Neural cell (in vitro differentiated cells): ENCODE data around the gene ITPA. TPM values are rescaled to one million over a fixed set of nuclear protein-coding genes. Genes with fewer than 3 reads are reported as not detected.

Experiments
- H2AFZ ChIP-seq: fragments of 200-600, 300-800 bp; sonication (generic), shearing (Covaris generic); 2 replicates; pipeline ENCODE4 v1.6.0; 2014; ENCODE audit warnings: low read depth, mild to moderate bottlenecking, antibody characterized with exemption, low read length, moderate library complexity
- H3F3A ChIP-seq: fragments of 200-600 bp; shearing (Covaris generic); 2 replicates; pipeline ENCODE4 v1.6.1; 2016; ENCODE audit warnings: mild to moderate bottlenecking, moderate library complexity, mixed read lengths, antibody characterized with exemption, low read length; ENCODE audit not compliant: insufficient read depth, poor library complexity, severe bottlenecking
- H3K27ac ChIP-seq: fragments of 200-600, 300-800 bp; sonication (generic), shearing (Covaris generic); 2 replicates; pipeline ENCODE4 v1.5.1; 2014; ENCODE audit warnings: mild to moderate bottlenecking, low read length, moderate library complexity
- H3K27me3 ChIP-seq: fragments of 300-800, 200-600 bp; sonication (generic), shearing (Covaris generic); 2 replicates; pipeline ENCODE4 v1.6.0; 2014; ENCODE audit warnings: mild to moderate bottlenecking, low read depth, low read length, moderate library complexity; ENCODE audit not compliant: insufficient read depth
- H3K36me3 ChIP-seq: fragments of 300-800, 200-600 bp; sonication (generic), shearing (Covaris generic); 2 replicates; pipeline ENCODE4 v1.5.1; 2014; ENCODE audit warnings: mild to moderate bottlenecking, antibody characterized with exemption, low read length, moderate library complexity; ENCODE audit not compliant: insufficient read depth
- H3K4me2 ChIP-seq: fragments of 300-800, 200-600 bp; sonication (generic), shearing (Covaris generic); 2 replicates; pipeline ENCODE4 v1.6.0; 2014; ENCODE audit warnings: mild to moderate bottlenecking, low read length
- H3K4me3 ChIP-seq: fragments of 300-800, 200-600 bp; sonication (generic), shearing (Covaris generic); 2 replicates; pipeline ENCODE4 v1.5.1; 2014; ENCODE audit warnings: mild to moderate bottlenecking, low read length, moderate library complexity
- H3K79me2 ChIP-seq: fragments of 200-600 bp; shearing (Covaris generic); replicated peaks from 2 replicates; pipeline ENCODE4 v1.6.0; 2014; ENCODE audit warnings: mild to moderate bottlenecking, low read length, moderate library complexity; ENCODE audit not compliant: insufficient read depth
- H3K9ac ChIP-seq: fragments of 300-800, 200-600 bp; sonication (generic), shearing (Covaris generic); 2 replicates; pipeline ENCODE4 v1.6.1; 2016; ENCODE audit warnings: mild to moderate bottlenecking, low read length, mixed read lengths
- H3K9me2 ChIP-seq: fragments of 200-600 bp; shearing (Covaris generic); 2 replicates; pipeline ENCODE4 v1.6.1; 2016; ENCODE audit warnings: mild to moderate bottlenecking, low read length, mixed read lengths; ENCODE audit not compliant: insufficient read depth
- H3K9me3 ChIP-seq: fragments of 200-600, 300-800 bp; sonication (generic), shearing (Covaris generic); 2 replicates; pipeline ENCODE4 v1.6.1; 2016; ENCODE audit warnings: mild to moderate bottlenecking, mixed run types, low read length, moderate library complexity, mixed read lengths
- H4K20me1 ChIP-seq: fragments of 200-600 bp; shearing (Covaris generic); 2 replicates; pipeline ENCODE4 v1.6.1; 2016; ENCODE audit warnings: mild to moderate bottlenecking, mixed run types; ENCODE audit not compliant: insufficient read depth
- CTCF ChIP-seq: fragments of 450-650 bp; IDR thresholded peaks from 2 replicates; pipeline ENCODE4 v1.5.1; 2014; ENCODE audit warnings: antibody characterized with exemption, mild to moderate bottlenecking, moderate library complexity; ENCODE audit not compliant: poor library complexity, severe bottlenecking
- EP300 ChIP-seq: fragments of 450-650 bp; conservative IDR thresholded peaks from 2 replicates; pipeline ENCODE4 v1.6.1; 2014; ENCODE audit warnings: antibody characterized with exemption, mild to moderate bottlenecking, moderate library complexity; ENCODE audit not compliant: poor library complexity, severe bottlenecking
- EZH2 ChIP-seq: fragments of 200-600, 300-800 bp; shearing (Covaris generic), sonication (generic); IDR thresholded peaks from 2 replicates; pipeline ENCODE4 v1.6.1; 2014; ENCODE audit warnings: antibody characterized with exemption, low read length, borderline replicate concordance, mild to moderate bottlenecking; ENCODE audit not compliant: insufficient read depth, poor library complexity, severe bottlenecking
- MXI1 ChIP-seq: fragments of 450-650 bp; conservative IDR thresholded peaks from 2 replicates; pipeline ENCODE4 v1.6.1; 2014; ENCODE audit warnings: antibody characterized with exemption, mild to moderate bottlenecking; ENCODE audit not compliant: poor library complexity, severe bottlenecking
- POLR2AphosphoS5 ChIP-seq: IDR thresholded peaks from 2 replicates; pipeline ENCODE4 v1.6.1; 2012
- RAD21 ChIP-seq: fragments of 450-650 bp; conservative IDR thresholded peaks from 2 replicates; pipeline ENCODE4 v1.6.1; 2014; ENCODE audit warnings: antibody characterized with exemption, mild to moderate bottlenecking, moderate library complexity
- SMC3 ChIP-seq: fragments of 450-650 bp; conservative IDR thresholded peaks from 2 replicates; pipeline ENCODE4 v1.6.1; 2014; ENCODE audit warnings: antibody characterized with exemption, mild to moderate bottlenecking, moderate library complexity; ENCODE audit not compliant: poor library complexity
- TAF1 ChIP-seq: IDR thresholded peaks from 2 replicates; pipeline ENCODE4 v1.6.1; 2012; ENCODE audit warnings: low read depth
- polyA plus RNA-seq: library from polyadenylated mRNA; depleted of rRNA; stranded (reverse); fragments of >200 nt; gene quantifications from 2 replicates; pipeline ENCODE4 v1.2.3, GENCODE V29; 2014
- TF ChIP-seq, protein P1 (sequence below): IDR thresholded peaks from 2 replicates; pipeline ENCODE4 v1.6.1; 2012; ENCODE audit warnings: borderline replicate concordance

ITPA gene
- polyA plus RNA-seq, 1 donor from 2014 or later: 87.1 TPM

GRCh38 chr20:3188823-3189413 lies 20.4 kb upstream of the ITPA start:
- H3K36me3 ChIP-seq: no peaks in the 10 kb centered on the region
- H3F3A ChIP-seq: no peaks in the 10 kb centered on the region
- no peaks in the 10 kb centered on the region for H3K9me3 ChIP-seq
- H4K20me1 ChIP-seq: no peaks in the 10 kb centered on the region
- no peak overlapping the region for H2AFZ ChIP-seq
- TF ChIP-seq CTCF: no peak
- TF ChIP-seq RAD21: no peak
- TF ChIP-seq, protein P1, sequence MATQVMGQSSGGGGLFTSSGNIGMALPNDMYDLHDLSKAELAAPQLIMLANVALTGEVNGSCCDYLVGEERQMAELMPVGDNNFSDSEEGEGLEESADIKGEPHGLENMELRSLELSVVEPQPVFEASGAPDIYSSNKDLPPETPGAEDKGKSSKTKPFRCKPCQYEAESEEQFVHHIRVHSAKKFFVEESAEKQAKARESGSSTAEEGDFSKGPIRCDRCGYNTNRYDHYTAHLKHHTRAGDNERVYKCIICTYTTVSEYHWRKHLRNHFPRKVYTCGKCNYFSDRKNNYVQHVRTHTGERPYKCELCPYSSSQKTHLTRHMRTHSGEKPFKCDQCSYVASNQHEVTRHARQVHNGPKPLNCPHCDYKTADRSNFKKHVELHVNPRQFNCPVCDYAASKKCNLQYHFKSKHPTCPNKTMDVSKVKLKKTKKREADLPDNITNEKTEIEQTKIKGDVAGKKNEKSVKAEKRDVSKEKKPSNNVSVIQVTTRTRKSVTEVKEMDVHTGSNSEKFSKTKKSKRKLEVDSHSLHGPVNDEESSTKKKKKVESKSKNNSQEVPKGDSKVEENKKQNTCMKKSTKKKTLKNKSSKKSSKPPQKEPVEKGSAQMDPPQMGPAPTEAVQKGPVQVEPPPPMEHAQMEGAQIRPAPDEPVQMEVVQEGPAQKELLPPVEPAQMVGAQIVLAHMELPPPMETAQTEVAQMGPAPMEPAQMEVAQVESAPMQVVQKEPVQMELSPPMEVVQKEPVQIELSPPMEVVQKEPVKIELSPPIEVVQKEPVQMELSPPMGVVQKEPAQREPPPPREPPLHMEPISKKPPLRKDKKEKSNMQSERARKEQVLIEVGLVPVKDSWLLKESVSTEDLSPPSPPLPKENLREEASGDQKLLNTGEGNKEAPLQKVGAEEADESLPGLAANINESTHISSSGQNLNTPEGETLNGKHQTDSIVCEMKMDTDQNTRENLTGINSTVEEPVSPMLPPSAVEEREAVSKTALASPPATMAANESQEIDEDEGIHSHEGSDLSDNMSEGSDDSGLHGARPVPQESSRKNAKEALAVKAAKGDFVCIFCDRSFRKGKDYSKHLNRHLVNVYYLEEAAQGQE: no peak
- no peak for TF ChIP-seq POLR2AphosphoS5
- no peak for TF ChIP-seq SMC3
- TF ChIP-seq EZH2: no peak
- TF ChIP-seq TAF1: no peak
- no peak for TF ChIP-seq MXI1
- TF ChIP-seq EP300: no peak
- no peak overlapping the region for H3K27ac ChIP-seq
- no peaks in the 10 kb centered on the region for H3K9me2 ChIP-seq
- H3K79me2 ChIP-seq: no peaks in the 10 kb centered on the region
- H3K4me3 ChIP-seq: no peak overlapping the region
- no peaks in the 10 kb centered on the region for H3K27me3 ChIP-seq
- no peak overlapping the region for H3K4me2 ChIP-seq
- no peak overlapping the region for H3K9ac ChIP-seq

DNA sequence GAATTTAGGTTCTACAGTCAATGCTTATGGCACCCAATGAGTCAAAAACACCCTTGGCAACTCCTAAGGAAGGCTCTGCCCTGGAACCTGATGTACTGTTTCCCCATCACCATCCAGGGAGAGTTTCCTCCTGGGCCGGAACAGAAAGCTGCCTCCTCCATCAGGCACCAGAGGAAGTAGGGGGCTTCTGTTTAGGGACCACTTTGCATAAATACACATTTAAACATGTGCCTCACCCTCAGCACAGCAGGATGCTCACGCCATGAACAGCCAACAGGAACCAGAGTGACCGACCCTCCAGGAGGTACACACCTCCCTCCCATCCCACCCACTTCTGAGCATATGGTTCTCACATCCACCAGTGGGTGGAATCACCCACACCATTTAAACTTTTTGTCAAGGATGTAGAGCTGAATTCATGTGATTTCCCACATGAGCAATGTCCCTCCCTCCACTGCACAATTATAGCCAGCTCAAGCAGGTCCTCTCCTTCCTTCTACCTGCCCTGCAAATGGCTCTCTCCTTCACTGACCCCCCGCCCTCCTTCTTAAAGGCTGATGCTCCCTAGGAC lies 19.7 kb upstream of the ITPA start:
- no peaks in the 10 kb centered on the region for H3K9me2 ChIP-seq
- H3K79me2 ChIP-seq: no peaks in the 10 kb centered on the region
- no peak overlapping the region for H3K4me2 ChIP-seq
- no peak overlapping the region for H3K27ac ChIP-seq
- no peaks in the 10 kb centered on the region for H3K9me3 ChIP-seq
- H3K9ac ChIP-seq: no peak overlapping the region
- no peak overlapping the region for H2AFZ ChIP-seq
- TF ChIP-seq RAD21: no peak
- no peak for TF ChIP-seq SMC3
- TF ChIP-seq POLR2AphosphoS5: no peak
- TF ChIP-seq EZH2: no peak
- no peak for TF ChIP-seq CTCF
- TF ChIP-seq EP300: no peak
- TF ChIP-seq MXI1: no peak
- TF ChIP-seq, protein P1: no peak
- TF ChIP-seq TAF1: no peak
- H4K20me1 ChIP-seq: no peaks in the 10 kb centered on the region
- H3K27me3 ChIP-seq: no peaks in the 10 kb centered on the region
- H3K36me3 ChIP-seq: no peaks in the 10 kb centered on the region
- no peaks in the 10 kb centered on the region for H3F3A ChIP-seq
- H3K4me3 ChIP-seq: no peak overlapping the region
